ENCODE results near the gene ARL2.

DNA sequence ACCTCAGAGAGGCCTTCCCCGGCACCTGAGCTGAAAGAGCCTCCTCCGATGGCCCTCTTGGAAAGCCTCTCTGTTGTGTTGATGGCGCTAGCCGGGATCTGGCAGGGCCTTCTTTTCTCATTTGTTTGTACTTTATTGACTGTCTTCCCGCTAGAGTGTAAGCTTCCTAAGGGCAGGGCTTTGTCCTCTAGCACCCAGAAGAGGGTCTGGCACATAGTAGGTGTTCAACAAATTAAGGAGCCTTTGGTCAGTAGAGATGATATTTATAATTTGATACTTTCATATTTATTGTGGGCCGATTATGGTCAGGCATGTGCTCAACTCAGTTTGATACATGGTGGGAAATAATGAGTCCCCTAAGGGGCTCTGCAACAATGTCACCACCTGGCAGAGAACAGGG, 4.0 kb downstream of the ARL2 start:
- TF ChIP-seq, protein P1, sequence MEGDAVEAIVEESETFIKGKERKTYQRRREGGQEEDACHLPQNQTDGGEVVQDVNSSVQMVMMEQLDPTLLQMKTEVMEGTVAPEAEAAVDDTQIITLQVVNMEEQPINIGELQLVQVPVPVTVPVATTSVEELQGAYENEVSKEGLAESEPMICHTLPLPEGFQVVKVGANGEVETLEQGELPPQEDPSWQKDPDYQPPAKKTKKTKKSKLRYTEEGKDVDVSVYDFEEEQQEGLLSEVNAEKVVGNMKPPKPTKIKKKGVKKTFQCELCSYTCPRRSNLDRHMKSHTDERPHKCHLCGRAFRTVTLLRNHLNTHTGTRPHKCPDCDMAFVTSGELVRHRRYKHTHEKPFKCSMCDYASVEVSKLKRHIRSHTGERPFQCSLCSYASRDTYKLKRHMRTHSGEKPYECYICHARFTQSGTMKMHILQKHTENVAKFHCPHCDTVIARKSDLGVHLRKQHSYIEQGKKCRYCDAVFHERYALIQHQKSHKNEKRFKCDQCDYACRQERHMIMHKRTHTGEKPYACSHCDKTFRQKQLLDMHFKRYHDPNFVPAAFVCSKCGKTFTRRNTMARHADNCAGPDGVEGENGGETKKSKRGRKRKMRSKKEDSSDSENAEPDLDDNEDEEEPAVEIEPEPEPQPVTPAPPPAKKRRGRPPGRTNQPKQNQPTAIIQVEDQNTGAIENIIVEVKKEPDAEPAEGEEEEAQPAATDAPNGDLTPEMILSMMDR (conservative IDR thresholded peaks at IDR 0.05 in 1 of 2, IDR thresholded peaks at IDR 0.05 in 1 of 2; ENCODE audit: low read depth in 1 of 2, low read length in 2 of 2): no peak
- no peak for TF ChIP-seq EZH2 (IDR thresholded peaks at IDR 0.05; ENCODE audit: low read length, missing control alignments)
